HG03045 (cell line): Measurements from ENCODE around the gene RARA.

Experiments used
- ATAC-seq: cut with Tn5 transposase; IDR thresholded peaks from one replicate; pipeline ENCODE4 v1.9.1; 2021; ENCODE audit warnings: mild to moderate bottlenecking, moderate library complexity; ENCODE audit not compliant: unreplicated experiment

RARA gene

DNA sequence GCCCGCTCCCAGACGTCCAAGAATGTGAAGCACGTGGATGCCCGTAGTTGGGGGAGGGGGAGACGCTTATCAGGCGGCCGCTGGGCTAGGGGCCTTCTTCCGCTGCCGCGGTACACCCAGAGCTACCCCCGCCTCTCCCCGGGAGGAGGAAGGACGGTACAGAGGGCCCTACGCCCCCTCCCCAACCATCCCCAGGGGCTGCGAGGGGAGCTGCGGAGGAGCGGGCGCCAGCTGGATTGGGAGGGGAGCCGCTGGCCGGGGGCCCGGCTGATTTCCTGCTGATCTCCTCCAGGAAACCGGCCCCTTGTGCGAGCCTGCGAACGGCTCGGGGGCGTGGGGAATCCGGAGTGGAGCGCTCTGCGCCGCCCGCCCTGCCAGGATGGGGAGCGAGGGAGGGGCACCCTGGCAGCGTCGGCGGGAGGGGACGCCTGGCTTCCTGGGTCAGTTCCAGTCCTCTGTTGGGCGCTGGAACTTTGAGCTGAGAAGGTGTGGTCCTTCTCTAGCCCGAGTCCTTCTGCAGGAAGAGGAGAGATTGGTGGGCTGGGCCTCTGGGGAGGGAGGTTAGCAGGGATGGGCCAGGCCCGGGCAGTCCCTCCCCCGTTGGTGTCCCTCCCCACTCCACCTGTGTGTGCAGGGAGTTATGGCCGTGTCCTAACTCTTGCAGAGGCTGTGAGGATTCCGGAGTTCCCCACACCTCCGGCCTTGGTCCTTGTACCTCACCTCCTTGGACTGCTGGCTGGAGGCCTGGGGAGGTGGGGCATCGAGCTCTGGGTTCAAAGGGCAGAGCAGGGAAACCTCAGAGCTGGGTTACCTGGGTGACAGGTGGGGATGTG is 36.4 kb downstream of the RARA start:
- no peak for ATAC-seq

DNA sequence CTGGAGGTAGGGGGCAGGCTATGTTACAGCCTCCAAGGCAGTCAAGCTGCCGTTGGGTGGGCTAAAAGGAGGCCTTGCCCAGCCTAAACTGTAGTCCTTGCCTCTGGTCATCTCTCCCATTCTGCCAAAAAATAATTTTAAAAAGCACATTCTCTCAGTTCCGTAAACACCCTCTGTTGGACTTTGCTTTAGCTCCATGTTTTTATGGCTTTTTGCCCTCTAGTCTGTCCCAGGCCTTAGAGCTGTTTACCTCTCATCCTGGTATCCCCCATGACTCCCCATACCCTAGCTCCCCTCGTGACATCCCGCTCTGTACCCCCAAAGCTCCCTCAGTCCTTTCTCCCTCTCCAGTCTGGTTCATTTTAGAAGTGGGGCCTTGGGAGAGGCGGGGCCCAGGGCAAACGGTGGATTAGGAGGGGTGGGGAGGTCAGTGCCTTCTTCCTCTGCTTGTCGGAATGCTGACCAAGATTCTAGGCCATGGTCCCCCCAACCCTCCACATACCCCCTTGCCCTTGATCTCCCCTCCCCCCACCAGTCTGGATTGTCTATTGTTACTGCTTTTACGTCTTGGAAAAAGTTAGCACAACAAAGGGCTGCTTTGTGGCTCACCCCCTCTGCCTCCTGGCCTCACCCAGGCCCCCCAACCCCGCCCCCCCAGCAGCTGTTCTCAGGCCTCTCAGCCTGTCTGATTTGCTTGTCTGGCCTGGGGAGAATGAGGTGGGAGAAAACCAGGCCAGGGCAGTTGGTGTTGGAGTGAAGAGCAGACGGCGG is 37.2 kb downstream of the RARA start:
- ATAC-seq, result no peak

DNA sequence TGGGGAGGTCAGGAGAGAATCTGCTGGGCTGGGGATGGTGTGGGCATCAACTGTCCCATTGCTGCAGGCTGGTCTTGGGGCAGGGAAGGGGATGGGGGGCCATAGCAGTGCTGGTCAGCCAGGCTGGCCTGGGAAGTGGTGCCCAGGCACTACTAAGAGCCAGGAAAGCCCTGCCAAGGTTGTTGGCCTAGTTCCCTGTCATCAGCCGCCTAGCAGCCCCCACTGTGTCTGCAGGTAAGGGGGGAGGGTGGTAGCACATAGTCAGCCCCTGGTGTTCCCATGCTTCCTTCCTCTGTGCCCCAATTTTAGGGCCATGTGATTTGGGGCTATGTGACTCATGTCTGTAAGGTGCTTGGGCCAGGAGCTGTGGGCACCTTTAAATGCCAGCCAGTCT is 37.8 kb downstream of the RARA start:
- ATAC-seq, result no peak

DNA sequence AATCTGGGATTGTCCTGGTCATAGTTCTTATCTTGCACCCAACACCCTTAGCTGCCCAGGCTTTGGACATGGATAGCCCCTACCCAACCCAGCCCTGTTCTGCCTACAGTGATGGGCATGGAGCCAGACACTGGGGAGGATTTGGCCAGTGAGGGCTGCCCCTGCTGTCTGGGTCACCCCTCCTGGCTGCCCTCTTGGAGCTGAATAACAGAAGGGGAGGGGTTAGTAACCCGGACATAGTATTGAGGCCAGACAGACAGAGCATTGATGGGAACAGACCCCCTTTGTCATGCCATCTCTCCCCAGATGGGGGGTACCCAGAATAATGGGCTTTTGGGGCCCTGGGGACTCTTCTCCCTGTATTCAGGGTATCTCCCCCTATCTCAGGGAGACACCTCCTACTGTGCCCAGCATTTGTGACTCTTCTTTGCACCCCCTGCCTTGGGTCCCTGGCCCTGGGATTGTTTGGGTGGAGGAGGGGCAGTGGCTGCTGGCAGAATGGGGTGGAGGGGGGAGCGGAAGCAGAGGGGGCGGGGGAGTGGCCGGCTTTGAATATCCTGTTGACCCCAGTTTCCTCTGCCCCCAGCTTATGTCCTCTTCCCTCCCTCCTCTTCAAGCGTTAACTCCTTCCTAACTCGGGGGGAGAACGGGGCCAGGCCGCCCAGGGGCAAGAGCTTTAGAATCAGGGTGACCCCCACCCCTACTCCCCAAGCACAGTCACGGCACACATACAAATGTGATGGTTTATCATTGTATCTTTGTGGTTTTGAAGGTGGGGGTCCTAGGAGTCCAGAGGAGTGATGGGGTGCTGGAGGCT is 38.5 kb downstream of the RARA start:
- no peak for ATAC-seq

DNA sequence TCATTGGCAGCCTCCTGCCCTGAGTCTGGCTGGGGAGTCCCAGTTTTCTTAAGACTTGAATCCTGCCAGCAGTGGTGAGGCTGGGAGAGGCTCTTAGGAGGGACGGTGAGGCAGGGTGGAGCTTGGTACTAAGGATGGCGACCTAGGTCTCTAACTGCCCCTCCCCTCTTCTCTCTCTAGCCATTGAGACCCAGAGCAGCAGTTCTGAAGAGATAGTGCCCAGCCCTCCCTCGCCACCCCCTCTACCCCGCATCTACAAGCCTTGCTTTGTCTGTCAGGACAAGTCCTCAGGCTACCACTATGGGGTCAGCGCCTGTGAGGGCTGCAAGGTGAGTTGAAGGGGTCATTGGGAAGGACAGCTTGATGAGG is 39.1 kb downstream of the RARA start:
- no peak for ATAC-seq

DNA sequence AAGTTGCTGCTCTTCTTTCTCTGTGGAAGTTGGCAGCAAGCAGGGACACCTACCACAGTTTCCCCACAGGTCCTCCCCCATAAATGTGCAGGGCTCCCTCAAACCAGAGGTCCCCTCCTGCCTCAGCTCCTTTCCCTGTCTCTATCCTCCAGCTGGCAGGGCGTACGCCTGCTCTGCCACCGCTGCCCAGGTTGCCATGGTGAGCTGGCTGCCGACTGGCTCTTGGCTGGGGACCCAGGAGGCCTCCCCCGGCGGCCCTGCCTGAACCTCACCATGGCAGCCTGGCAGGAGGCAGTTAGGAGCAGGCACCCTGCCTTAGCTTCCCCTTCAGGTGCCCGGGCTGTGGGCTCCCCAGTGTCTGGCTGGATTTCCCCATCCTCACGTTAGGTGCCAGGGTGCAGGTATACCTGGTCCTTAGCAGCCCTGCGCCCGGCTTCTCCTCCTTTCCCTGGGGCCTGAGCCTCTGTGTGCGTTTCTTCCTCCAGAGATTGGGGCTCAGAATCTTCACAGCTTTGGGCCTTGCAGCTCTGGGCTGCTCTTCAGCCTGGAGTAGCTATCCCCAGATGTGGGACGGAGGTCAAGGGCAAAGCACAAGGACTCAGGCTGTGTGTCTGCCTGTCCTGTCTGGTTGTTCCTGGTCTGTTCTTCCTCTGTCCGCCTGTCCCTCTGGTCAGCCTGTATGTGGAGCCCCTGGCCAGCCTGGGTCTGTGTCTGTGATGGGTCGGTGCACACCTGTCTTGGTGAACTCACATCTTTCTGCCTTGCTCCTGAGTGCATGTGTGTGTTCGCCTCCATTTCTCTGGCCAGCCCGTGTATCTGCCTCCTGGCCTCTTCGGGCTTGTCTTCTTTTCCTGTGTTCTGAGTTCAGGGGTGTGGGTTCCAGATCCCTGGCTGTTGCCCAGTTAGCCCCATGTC is 39.8 kb downstream of the RARA start:
- no peak for ATAC-seq

DNA sequence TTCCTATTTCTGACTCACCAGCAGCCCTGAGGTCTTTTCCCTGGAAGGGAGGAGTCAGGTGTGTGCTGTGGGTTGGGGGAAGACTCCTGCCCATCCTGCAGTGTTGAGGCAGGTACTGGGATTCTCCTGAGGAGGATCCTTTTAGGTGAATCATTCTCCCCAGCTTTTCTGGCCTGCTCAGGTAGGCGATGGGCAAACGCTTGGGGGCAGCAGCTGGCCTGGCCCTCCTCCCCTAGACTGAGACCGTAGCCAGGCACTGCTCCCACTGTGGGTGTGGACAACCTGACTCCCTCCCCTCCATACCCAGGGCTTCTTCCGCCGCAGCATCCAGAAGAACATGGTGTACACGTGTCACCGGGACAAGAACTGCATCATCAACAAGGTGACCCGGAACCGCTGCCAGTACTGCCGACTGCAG is 40.5 kb downstream of the RARA start:
- no peak for ATAC-seq

DNA sequence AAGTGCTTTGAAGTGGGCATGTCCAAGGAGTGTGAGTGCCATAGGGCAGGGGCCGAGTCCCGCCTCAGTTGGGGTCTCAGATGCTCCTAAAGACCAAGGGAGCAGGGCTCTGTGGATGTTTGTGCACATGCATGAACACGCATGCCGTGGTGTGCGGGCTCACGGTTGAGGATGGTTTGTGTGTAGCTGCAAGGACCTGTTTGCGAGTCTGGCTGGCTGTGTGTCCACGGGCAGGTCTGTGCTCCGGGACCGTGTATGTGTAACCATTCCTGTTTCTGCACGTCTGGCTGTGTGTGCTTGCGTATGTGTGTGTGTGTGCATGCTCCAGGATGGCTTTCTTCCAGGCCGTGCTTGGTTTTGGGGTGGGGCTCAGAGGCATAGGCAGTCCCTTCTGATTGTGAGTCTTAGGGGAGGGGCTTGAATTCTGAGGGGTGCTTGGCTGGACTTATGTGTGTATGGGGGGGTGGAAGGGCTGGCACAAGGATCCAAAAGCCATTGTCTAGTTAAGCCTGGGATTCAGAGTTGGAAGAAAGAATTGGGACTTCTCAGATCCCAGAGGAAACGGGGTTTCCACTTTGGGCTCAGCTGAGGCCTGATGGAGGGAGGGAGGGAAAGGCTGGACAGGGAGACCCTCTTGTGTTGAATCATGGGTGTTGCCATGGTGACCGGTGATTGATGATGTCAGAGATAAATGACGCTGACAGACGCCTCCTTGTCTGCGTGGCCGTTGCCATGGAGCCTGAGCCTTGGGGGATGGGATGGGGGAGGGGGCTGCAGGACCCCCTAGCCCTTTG is 41.1 kb downstream of the RARA start:
- ATAC-seq, result no peak

DNA sequence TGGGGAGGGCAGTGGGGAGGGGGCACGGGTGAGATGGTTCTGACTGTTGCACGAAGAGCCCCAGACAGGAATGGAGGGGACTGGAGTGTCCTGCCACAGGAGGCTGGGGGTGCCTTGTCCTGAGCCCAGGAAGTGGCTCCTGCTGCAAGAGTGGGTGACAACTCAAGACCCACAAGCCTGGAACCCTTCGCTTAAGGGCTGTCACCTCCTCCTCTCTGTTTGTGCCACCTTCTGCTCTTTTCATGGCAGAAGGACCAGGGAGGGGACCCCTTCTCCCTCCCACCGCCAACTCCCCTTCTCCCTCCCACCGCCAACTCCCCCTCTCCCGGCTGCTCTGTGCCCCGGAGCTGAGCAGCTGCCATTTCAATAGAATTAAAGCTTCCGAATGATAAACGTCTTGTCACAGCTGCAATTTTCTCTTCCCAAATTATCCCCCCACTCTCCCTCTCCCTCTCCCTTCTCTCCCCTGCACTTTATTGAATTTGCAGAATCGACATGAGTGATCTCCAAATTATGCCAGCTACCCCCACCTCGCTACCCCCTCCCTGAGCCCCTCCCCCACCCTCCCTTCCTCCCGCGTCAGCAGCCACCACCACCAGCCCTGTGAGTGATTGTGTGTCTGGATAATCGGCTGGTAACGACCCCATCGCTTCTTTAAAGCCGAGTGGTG is 41.8 kb downstream of the RARA start:
- no peak for ATAC-seq

DNA sequence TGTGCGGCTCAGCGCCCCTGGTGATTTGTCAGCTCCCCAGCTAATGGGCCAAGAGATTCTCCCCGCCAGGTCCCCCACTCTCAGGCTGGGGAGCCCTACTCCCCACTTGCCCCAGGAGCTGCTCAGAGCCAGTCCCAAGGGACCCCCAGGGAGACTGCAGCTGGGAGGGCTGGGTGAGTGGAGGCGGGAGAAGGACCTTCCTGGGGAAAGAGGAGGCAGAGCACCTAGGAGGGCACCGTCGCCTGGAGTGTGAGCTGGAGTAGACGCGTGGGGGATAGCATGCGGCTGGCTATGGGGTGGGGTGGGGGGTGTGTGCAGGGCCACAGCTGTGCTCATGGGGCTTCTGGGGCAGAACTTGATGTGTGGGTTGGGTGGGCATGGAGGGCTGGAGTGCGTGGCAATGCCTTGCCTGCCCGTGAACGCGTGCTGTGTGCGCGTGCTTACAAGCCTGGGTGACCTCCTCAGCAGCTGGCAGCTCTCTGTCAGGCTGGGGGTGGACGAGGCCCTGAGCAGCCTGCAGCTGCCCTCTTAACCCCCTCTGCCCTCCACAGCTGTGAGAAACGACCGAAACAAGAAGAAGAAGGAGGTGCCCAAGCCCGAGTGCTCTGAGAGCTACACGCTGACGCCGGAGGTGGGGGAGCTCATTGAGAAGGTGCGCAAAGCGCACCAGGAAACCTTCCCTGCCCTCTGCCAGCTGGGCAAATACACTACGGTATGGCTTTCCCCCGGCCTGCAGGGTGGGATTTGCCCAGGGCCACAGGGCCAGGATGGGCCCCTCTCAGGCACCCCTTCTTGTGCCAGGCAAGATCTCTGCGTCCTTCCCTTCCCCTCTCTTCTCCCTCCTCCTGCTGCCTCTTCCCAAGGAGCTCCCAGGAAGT is 42.6 kb downstream of the RARA start:
- ATAC-seq, result no peak

DNA sequence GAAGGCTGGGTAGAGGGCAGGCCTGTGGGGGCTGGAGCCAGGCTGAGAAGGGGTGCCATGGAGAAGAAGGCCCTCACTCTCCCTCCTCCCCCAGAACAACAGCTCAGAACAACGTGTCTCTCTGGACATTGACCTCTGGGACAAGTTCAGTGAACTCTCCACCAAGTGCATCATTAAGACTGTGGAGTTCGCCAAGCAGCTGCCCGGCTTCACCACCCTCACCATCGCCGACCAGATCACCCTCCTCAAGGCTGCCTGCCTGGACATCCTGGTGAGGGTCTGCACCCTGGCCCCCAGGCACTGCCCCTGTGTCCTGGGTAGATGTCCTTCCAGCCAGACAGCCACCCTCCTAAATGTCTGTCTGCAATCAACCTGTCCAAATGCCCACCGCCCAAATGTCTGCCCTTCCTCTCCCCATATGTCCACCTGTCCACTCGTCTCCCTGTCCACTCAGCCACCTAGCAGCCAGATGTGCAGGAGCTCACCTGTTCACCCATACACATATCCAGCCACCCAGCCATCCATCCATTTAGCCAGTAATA is 43.3 kb downstream of the RARA start:
- no peak for ATAC-seq

DNA sequence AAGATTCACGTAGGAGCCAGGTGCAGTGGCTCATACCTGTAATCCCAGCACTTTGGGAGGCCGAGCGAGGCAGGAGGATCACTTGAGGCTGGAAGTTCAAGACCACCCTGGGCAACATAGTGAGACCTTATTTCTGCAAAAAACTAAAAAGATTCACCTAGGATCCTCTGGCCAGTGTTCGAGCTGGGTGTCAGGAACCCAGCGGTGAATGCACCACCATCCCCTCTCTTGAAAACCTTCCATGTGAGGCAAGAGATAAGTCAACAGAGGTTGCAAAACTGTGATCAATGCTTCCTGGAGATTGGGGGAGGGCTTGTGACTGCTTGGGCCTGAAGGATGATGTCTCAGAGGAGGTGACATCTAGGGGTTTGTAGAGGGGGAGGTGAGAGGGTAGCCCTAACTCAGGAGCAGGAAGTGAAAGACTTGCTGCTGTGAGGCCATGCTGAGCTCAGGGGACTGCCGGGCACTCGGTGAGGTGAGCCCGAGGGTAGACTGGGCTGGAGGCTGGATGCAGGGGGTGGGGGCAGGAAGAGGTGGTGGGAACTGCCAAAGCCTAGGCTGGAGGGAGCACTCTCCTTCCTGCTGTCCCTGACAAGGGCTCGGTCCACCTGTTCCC is 43.9 kb downstream of the RARA start:
- no peak for ATAC-seq

DNA sequence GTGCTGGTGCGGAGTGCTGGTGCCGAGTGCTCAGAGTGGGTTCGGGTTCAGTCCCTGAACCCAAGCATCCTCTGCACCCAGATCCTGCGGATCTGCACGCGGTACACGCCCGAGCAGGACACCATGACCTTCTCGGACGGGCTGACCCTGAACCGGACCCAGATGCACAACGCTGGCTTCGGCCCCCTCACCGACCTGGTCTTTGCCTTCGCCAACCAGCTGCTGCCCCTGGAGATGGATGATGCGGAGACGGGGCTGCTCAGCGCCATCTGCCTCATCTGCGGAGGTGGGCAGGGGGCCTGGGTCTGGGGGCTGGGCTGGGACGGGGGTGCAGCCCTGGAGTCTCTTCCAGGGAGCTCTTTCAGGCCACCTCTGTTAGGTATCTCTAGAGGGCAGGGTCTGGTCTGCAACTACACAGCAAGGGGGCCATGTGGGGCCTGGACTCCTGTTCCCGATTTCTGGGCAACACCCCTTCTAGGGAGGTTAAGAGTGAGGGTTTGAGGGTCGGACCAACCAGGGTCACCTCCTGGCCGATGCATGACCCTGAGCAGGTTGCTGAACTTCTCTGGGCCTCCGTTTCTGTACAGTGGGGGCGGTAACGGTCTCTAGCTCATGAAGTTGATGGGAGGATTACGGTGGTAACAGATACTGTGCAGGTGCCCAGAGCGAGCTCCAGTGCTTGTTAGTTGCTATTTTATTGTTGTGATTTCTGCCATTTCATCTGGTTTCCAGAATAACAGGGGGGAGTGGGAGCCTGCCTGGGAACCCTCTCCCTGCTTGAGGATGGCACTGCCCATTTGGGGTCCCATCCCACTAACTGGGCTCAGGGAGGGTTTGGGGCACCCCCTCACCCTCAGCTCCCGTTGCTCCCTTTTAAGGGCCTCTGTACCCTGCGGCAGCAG is 45.5 kb downstream of the RARA start:
- no peak for ATAC-seq

DNA sequence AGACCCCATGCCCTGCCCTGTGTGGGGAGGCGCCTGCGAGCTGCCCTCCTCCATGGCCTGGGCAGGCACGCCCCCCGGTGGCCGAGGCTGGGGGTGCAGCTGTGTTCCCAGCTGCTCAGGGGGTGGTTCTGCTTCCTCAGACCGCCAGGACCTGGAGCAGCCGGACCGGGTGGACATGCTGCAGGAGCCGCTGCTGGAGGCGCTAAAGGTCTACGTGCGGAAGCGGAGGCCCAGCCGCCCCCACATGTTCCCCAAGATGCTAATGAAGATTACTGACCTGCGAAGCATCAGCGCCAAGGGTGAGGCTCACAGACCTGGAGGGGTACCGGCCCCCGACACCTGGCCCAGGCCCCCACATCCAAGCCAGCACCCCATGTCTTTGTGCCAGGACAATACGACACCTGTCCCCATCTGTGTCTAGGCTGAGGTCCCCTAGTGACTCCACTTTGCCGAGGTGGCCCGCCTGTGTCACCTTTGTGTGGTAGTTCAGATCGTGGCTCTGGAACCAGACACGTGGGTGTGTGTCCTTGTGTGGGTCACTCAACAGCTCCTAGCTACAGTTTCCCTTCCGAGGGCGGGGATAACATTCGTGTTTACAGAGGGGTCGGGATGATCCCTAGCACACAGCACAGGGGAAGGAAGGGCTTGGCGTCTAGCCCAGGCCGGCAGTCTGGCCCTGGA is 46.3 kb downstream of the RARA start:
- no peak for ATAC-seq

DNA sequence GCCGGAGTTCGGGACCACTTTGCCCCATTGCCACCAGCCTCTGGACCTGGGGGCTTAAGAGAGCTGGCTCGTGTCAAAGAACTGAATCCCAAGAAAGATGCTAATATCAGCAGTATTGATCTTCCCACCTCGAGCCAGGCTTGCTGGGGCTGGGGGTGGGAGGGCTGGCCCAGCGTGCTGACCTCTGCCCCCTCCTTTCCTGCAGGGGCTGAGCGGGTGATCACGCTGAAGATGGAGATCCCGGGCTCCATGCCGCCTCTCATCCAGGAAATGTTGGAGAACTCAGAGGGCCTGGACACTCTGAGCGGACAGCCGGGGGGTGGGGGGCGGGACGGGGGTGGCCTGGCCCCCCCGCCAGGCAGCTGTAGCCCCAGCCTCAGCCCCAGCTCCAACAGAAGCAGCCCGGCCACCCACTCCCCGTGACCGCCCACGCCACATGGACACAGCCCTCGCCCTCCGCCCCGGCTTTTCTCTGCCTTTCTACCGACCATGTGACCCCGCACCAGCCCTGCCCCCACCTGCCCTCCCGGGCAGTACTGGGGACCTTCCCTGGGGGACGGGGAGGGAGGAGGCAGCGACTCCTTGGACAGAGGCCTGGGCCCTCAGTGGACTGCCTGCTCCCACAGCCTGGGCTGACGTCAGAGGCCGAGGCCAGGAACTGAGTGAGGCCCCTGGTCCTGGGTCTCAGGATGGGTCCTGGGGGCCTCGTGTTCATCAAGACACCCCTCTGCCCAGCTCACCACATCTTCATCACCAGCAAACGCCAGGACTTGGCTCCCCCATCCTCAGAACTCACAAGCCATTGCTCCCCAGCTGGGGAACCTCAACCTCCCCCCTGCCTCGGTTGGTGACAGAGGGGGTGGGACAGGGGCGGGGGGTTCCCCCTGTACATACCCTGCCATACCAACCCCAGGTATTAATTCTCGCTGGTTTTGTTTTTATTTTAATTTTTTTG is 47.1 kb downstream of the RARA start:
- no peak for ATAC-seq
